Naive B cell (primary cell): ENCODE results near the gene PLLP. TPM values are rescaled to one million over a fixed set of nuclear protein-coding genes. Genes with fewer than 3 reads are reported as not detected.
A peak's percentile ranks its signal among the peaks of the same experiment; 100 is the strongest.
"Not testable (repeated sequence)": the region's sequence is repeated elsewhere in the genome, so short reads cannot be mapped to it uniquely, and the experiment has no call there.

Experiments
- ATAC-seq, 2 donors: fragments of 150-1000 bp; cut with Tn5 transposase; 2 replicates each; pipeline ENCODE4 v1.10.0; 2021; ENCODE audit warnings: low read depth in 2 of 2, mild to moderate bottlenecking in 2 of 2, moderate library complexity in 2 of 2
- DNase-seq: peaks from one replicate; pipeline ENCODE4 v3.0.0; 2022
- H3K27ac Mint-ChIP-seq, 6 donors: one replicate each; pipeline ENCODE4 v1.8.0; 2020 to 2022; ENCODE audit warnings: mild to moderate bottlenecking in 6 of 6, mixed read lengths in 6 of 6, moderate library complexity in 5 of 6, inconsistent platforms in 2 of 6
- H3K27me3 Mint-ChIP-seq, 3 donors: one replicate each; pipeline ENCODE4 v1.8.0; 2021 to 2022; ENCODE audit warnings: mixed read lengths in 3 of 3, mild to moderate bottlenecking in 1 of 3
- H3K36me3 Mint-ChIP-seq, 2 donors: one replicate each; pipeline ENCODE4 v1.8.0; 2020 to 2022; ENCODE audit warnings: mixed read lengths in 2 of 2, inconsistent platforms in 1 of 2, mild to moderate bottlenecking in 1 of 2
- H3K4me1 Mint-ChIP-seq, 3 donors: one replicate each; pipeline ENCODE4 v1.8.0; 2020 to 2022; ENCODE audit warnings: mixed read lengths in 3 of 3, inconsistent platforms in 1 of 3, mild to moderate bottlenecking in 1 of 3, moderate library complexity in 1 of 3
- H3K4me3 Mint-ChIP-seq, 8 donors: one replicate each; pipeline ENCODE4 v1.8.0; 2020 to 2022; ENCODE audit warnings: mild to moderate bottlenecking in 8 of 8, mixed read lengths in 8 of 8, moderate library complexity in 8 of 8, inconsistent platforms in 2 of 8
- H3K9me3 Mint-ChIP-seq, 7 donors: one replicate each; pipeline ENCODE4 v1.8.0; 2020 to 2022; ENCODE audit warnings: mixed read lengths in 7 of 7, mild to moderate bottlenecking in 5 of 7, inconsistent platforms in 2 of 7, moderate library complexity in 1 of 7
- polyA plus RNA-seq, 6 donors: library from polyadenylated mRNA; unstranded; fragments of 300-500 nt; fragmentation: Illumina TruSeq; gene quantifications; one replicate each; pipeline ENCODE4 v1.2.3, GENCODE V29; 2021; ENCODE audit warnings: low read depth in 6 of 6

Gene PLLP
- polyA plus RNA-seq, 6 donors from 2014 or later: 0.14 to 0.68 (median 0.52) TPM

- H3K27ac Mint-ChIP-seq: no peak overlapping the region
- peaks cover 0 to 6% (median 5%) of the 10 kb centered on the region in 3 donors for H3K4me1 Mint-ChIP-seq
- H3K4me3 Mint-ChIP-seq: peak overlapping the region in 1 of 8 donors; percentile 25
- ATAC-seq (no peak), DNase-seq (no peak)
- no peaks in the 10 kb centered on the region for H3K9me3 Mint-ChIP-seq
- H3K36me3 Mint-ChIP-seq: no peaks in the 10 kb centered on the region
- H3K27me3 Mint-ChIP-seq: peaks cover 8 to 46% (median 16%) of the 10 kb centered on the region in 3 donors
Observed at GRCh38 chr16:57276596-57276995, 7.9 kb downstream of the PLLP start.

GRCh38 chr16:57275946-57276345, 8.5 kb downstream of the PLLP start:
- not testable (repeated sequence) for H3K4me1 Mint-ChIP-seq, H3K36me3 Mint-ChIP-seq

GRCh38 chr16:57273826-57274225, 10.6 kb downstream of the PLLP start:
- ATAC-seq (no peak), DNase-seq (no peak)
- Mint-ChIP-seq H3K9me3 (no peaks in the 10 kb centered on the region), H3K27me3 (peaks cover 7 to 21% (median 11%) of the 10 kb centered on the region in 3 donors), H3K27ac (no peak overlapping the region), H3K4me1 (peaks cover 0 to 6% (median 5%) of the 10 kb centered on the region in 3 donors), H3K36me3 (no peaks in the 10 kb centered on the region), H3K4me3 (no peak overlapping the region)

More at GRCh38 chr16:57275946-57276345, 8.5 kb downstream of the PLLP start:
- not testable (repeated sequence) for ATAC-seq, H3K27ac Mint-ChIP-seq, H3K4me3 Mint-ChIP-seq, DNase-seq, H3K9me3 Mint-ChIP-seq
- peaks cover 7 to 41% (median 13%) of the 10 kb centered on the region in 3 donors for H3K27me3 Mint-ChIP-seq

- H3K4me3 Mint-ChIP-seq: no peak overlapping the region
- DNase-seq: no peak
- H3K36me3 Mint-ChIP-seq: no peaks in the 10 kb centered on the region
- ATAC-seq: no peak
- H3K4me1 Mint-ChIP-seq: peaks cover 0 to 6% (median 5%) of the 10 kb centered on the region in 3 donors
- peaks cover 7 to 16% (median 11%) of the 10 kb centered on the region in 3 donors for H3K27me3 Mint-ChIP-seq
- no peak overlapping the region for H3K27ac Mint-ChIP-seq
- no peaks in the 10 kb centered on the region for H3K9me3 Mint-ChIP-seq
Observed at GRCh38 chr16:57273359-57273758, 11.1 kb downstream of the PLLP start.

- Mint-ChIP-seq H3K27me3 (peaks cover 0 to 7% (median 7%) of the 10 kb centered on the region in 3 donors), H3K36me3 (no peaks in the 10 kb centered on the region), H3K27ac (no peak overlapping the region), H3K9me3 (no peaks in the 10 kb centered on the region), H3K4me3 (no peak overlapping the region), H3K4me1 (no peaks in the 10 kb centered on the region)
- DNase-seq: no peak
- ATAC-seq: no peak
Observed at GRCh38 chr16:57271867-57272495, 12.5 kb downstream of the PLLP start.

GRCh38 chr16:57271063-57271345, 13.5 kb downstream of the PLLP start:
- Mint-ChIP-seq H3K9me3 (no peaks in the 10 kb centered on the region), H3K27ac (no peak overlapping the region), H3K27me3 (peaks cover 0 to 7% (median 7%) of the 10 kb centered on the region in 3 donors), H3K4me3 (no peak overlapping the region), H3K36me3 (no peaks in the 10 kb centered on the region), H3K4me1 (no peaks in the 10 kb centered on the region)
- DNase-seq (no peak), ATAC-seq (no peak)

- H3K4me1 Mint-ChIP-seq: no peaks in the 10 kb centered on the region
- no peaks in the 10 kb centered on the region for H3K9me3 Mint-ChIP-seq
- no peak for DNase-seq
- no peak for ATAC-seq
- H3K36me3 Mint-ChIP-seq: no peaks in the 10 kb centered on the region
- H3K27ac Mint-ChIP-seq: no peak overlapping the region
- H3K4me3 Mint-ChIP-seq: no peak overlapping the region
- peaks cover 0 to 3% (median 3%) of the 10 kb centered on the region in 3 donors for H3K27me3 Mint-ChIP-seq
Observed at GRCh38 chr16:57270221-57271062, 14.0 kb downstream of the PLLP start.

GRCh38 chr16:57268804-57269800, 15.4 kb downstream of the PLLP start:
- Mint-ChIP-seq H3K4me1 (peaks cover 0 to 3% (median 0%) of the 10 kb centered on the region in 3 donors), H3K27me3 (no peaks in the 10 kb centered on the region), H3K36me3 (no peaks in the 10 kb centered on the region), H3K4me3 (no peak overlapping the region), H3K27ac (no peak overlapping the region), H3K9me3 (no peaks in the 10 kb centered on the region)
- no peak for ATAC-seq
- DNase-seq: no peak

GRCh38 chr16:57267343-57267742, 17.1 kb downstream of the PLLP start:
- H3K36me3 Mint-ChIP-seq, DNase-seq, H3K27ac Mint-ChIP-seq, H3K4me1 Mint-ChIP-seq, H3K9me3 Mint-ChIP-seq, H3K4me3 Mint-ChIP-seq, ATAC-seq, H3K27me3 Mint-ChIP-seq: not testable (repeated sequence)

GRCh38 chr16:57266531-57267260, 17.8 kb downstream of the PLLP start:
- no peak for DNase-seq
- Mint-ChIP-seq H3K4me1 (peaks cover 0 to 3% (median 0%) of the 10 kb centered on the region in 3 donors), H3K9me3 (no peaks in the 10 kb centered on the region), H3K27ac (peak overlapping the region in 1 of 6 donors; percentile 73), H3K36me3 (no peaks in the 10 kb centered on the region), H3K4me3 (no peak overlapping the region), H3K27me3 (no peaks in the 10 kb centered on the region)
- ATAC-seq: no peak

GRCh38 chr16:57265850-57266530, 18.5 kb downstream of the PLLP start:
- Mint-ChIP-seq H3K4me1 (peaks cover 0 to 3% (median 0%) of the 10 kb centered on the region in 3 donors), H3K27ac (no peak overlapping the region), H3K4me3 (no peak overlapping the region), H3K9me3 (no peaks in the 10 kb centered on the region), H3K27me3 (no peaks in the 10 kb centered on the region), H3K36me3 (no peaks in the 10 kb centered on the region)
- DNase-seq (no peak), ATAC-seq (no peak)

- Mint-ChIP-seq H3K4me1 (peaks cover 0 to 7% (median 4%) of the 10 kb centered on the region in 3 donors), H3K9me3 (no peaks in the 10 kb centered on the region), H3K27me3 (no peaks in the 10 kb centered on the region), H3K27ac (no peak overlapping the region), H3K4me3 (no peak overlapping the region), H3K36me3 (no peaks in the 10 kb centered on the region)
- ATAC-seq (no peak), DNase-seq (no peak)
Observed at GRCh38 chr16:57264950-57265371, 19.5 kb downstream of the PLLP start.
